SK-N-SH (cell line): ENCODE data around the gene CRYBG1.

ENCODE experiments used
- CHD2 ChIP-seq: fragments of 150-350 bp; IDR thresholded peaks from 2 replicates; pipeline ENCODE4 v1.6.1; 2018; ENCODE audit warnings: low read length; ENCODE audit not compliant: partially characterized antibody
- EZH2phosphoT487 ChIP-seq: fragments of 200-600 bp; sonication (generic); IDR thresholded peaks from 2 replicates; pipeline ENCODE4 v1.6.1; 2017; ENCODE audit warnings: low read depth, mixed run types, mild to moderate bottlenecking, antibody characterized with exemption, moderate library complexity, borderline replicate concordance
- IRF3 ChIP-seq: fragments of 150-350 bp; IDR thresholded peaks from 2 replicates; pipeline ENCODE4 v1.6.1; 2016; ENCODE audit warnings: mild to moderate bottlenecking, low read depth, low read length
- NFIC ChIP-seq: IDR thresholded peaks from 2 replicates; pipeline ENCODE4 v1.4.0; 2012; ENCODE audit warnings: borderline replicate concordance
- POLR2AphosphoS5 ChIP-seq: IDR thresholded peaks from 2 replicates; pipeline ENCODE4 v1.6.1; 2012; ENCODE audit warnings: low read depth, low read length
- TF ChIP-seq, protein P1 (sequence below): fragments of 200-600 bp; sonication (generic); IDR thresholded peaks from 2 replicates; pipeline ENCODE4 v1.6.1; 2017; ENCODE audit warnings: antibody characterized with exemption, mild to moderate bottlenecking, moderate library complexity

DNA sequence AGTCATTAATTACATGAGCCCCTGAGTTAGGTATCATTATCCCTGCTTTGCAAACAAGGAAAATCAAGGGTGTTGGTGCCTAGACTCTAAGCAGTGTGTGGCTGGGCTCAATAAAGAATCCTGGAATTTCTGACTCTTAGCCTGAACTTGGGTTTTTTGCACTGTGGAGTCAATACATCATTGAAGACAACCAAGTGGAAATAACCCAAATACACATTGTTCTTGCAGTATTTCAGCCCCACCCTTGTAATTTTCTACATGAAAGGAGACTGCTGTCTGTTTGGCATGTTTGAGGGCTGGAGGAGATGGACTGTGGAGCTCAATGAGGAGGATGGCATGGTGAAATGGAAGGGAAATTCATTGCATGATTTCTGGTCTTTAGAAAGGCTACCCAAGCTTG, 110.3 kb downstream of the CRYBG1 start:
- TF ChIP-seq IRF3 (no peak), EZH2phosphoT487 (no peak), CHD2 (no peak), NFIC (no peak), POLR2AphosphoS5 (no peak)
- TF ChIP-seq, protein P1, sequence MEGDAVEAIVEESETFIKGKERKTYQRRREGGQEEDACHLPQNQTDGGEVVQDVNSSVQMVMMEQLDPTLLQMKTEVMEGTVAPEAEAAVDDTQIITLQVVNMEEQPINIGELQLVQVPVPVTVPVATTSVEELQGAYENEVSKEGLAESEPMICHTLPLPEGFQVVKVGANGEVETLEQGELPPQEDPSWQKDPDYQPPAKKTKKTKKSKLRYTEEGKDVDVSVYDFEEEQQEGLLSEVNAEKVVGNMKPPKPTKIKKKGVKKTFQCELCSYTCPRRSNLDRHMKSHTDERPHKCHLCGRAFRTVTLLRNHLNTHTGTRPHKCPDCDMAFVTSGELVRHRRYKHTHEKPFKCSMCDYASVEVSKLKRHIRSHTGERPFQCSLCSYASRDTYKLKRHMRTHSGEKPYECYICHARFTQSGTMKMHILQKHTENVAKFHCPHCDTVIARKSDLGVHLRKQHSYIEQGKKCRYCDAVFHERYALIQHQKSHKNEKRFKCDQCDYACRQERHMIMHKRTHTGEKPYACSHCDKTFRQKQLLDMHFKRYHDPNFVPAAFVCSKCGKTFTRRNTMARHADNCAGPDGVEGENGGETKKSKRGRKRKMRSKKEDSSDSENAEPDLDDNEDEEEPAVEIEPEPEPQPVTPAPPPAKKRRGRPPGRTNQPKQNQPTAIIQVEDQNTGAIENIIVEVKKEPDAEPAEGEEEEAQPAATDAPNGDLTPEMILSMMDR, result no peak
